Fibroblast of skin of abdomen (primary cell): Measurements from ENCODE around the gene ANXA2.
A peak's percentile ranks its signal among the peaks of the same experiment; 100 is the strongest.
"Not testable (repeated sequence)": the region's sequence is repeated elsewhere in the genome, so short reads cannot be mapped to it uniquely, and the experiment has no call there.

Experiments used
- DNase-seq: peaks from one replicate; pipeline ENCODE4 v3.0.0-alpha.2; 2013

Gene ANXA2

DNA sequence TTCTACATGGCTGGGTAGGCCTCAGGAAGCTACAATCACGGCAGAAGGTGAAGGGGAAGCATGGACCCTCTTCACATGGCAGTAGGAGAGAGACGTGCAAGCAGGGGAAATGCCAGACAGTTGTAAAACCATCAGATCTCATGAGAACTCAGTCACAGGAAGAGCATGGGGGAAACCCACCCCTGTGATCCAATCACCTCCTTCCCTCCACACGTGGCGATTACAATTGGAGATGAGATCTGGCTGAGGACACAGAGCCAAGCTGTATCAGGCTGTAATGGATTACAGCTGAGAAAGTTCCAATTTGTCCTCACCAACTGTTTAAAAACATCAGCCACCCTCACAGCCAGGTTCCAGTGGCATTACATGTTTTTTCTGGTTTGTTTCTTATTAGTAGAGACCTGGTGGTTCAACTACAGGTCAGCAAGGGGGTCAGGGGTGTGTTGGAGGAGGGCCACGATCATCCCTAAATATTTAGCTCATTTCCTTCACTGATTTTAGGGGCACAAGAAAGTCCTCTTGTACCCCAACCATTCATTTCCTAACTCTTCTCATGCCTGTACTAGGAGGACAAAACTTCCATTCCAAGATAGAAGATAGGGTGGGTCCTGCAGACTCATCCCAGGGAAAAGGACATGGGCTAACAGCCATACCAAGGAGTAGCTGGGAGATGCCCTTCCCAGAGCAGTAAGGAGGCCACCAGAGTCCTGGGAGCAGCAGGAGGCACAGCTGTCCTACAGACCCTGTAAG is 54.4 kb downstream of the ANXA2 start:
- DNase-seq, result peak; percentile 53

DNA sequence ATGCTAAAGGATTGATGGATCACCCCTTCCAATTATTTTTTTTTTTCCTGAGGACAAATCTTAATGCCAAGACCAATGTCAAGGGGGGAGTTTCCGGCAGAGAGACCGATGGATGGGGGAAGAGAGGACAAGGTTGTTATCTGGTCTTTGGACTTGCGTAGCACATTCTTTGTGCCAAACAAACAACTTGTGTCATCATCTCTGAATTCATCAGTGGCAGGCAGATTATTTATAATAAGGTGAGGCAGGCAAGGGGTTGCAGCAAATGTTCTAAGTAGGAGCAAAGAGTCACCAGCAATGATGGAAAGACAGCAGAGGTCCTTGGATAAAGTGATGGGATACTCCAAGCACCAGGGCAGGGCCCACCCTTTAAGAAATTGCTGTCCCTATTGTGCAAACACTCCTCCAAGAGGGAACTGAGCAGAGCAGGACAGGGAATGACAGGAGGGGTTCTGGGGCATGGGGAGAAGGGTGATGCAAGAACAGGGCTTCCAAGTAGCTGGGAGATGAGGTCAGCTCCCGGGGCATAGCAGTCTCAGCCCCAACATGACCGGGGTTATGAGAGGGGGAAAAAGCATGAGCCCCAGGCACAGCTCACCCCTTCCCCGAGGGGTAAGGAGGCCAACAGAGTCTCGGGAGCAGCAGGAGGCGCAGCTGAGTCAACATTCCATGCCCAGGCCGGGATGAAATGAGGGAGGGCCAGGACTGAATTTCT is 57.4 kb downstream of the ANXA2 start:
- DNase-seq, result peak; percentile 38

DNA sequence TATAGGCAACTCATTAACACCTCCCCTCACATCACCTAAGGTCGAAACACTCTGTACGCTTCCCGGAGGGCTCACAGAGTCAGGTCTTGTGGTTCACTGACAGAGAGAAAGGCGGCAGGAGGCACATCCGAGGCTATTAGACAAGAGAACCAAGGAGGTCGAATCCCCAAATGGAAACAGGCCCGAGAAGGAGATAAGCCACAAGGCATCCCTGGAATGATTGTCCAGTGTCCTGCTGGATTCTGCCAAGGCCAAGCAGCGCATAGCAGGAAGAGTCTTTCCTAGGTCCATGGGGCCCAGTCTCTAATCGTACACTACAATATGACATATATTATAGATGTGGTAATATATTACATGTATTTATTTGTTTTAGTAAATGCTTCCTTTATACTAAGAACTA is 58.5 kb downstream of the ANXA2 start:
- DNase-seq, result no peak

DNA sequence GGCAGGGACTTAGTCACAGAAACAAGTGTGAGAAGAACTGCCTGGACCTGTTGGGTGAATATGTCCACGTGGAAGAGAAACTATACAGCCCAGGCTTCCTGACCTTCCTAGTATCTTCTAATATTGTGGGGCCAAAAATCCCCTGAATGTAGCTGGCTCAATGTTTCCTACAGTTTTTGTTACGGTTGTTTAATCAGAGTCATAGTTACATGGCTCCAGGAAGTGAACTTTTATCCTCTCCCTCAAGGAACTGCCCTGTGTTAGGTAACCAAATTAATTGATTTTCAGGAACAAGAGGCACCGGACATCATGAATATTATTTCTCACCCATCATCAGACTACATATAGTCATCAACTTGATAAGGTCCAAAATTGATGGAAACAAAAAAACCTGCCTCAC is 59.0 kb downstream of the ANXA2 start:
- no peak for DNase-seq

DNA sequence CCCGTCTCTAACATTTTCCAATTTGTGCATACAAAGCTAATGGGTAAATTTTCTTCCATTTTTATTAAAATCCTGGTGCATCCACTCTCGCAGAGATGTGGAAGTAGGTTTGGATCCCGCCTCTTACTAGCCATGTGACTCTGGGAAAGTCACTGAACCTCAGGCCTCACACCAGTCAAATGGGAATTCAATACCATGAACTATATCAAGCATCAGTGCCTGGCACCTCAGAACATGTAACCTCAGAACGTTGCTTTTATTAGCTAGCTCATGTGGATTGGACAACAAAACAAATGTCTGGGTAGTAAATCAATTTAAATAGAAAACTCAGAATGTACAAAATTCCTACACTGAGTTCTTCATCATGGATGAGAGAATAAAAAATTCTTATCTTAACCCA is 60.7 kb downstream of the ANXA2 start:
- no peak for DNase-seq

DNA sequence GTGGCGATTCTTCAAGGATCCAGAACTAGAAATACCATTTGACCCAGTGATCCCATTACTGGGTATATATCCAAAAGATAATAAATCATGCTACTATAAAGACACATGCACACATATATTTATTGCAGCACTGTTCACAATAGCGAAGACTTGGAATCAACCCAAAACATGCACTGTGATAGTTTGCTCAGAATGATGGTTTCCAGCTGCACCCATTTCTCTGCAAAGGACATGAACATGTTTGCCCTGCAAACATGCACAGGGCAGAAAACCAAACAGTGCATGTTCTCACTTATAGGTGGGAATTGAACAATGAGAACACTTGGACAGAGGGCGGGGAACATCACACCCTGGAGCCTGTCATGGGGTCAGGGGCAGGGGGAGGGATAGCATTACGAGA is 62.5 kb downstream of the ANXA2 start:
- not testable (repeated sequence) for DNase-seq

DNA sequence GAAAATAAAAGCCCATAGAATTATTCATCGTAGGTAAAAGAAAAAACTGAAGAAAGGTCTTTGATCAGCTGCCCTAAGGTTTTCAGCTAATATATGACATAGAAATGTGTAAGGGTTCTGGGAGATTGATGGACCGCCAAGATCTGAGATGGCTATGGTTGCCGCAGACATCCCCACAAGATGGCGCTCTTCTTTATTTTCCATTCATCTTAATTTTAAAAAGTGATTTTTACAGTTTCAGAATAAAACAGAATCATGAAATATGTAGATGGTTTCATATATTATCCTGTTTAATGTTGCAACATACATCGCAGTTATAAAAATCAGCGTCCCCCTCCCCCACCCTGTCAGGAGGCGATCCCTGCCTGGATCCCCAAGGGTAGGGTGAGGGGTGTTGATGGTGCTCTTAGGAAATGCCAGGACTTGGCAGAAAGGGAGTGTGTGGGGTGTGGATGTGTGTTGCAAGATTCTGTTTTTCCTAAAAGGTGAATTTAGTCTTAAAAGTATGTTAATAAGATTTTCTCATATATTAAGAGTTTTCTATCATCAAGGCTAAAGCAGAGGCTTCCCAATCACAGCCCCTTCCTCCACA is 68.8 kb downstream of the ANXA2 start:
- no peak for DNase-seq

DNA sequence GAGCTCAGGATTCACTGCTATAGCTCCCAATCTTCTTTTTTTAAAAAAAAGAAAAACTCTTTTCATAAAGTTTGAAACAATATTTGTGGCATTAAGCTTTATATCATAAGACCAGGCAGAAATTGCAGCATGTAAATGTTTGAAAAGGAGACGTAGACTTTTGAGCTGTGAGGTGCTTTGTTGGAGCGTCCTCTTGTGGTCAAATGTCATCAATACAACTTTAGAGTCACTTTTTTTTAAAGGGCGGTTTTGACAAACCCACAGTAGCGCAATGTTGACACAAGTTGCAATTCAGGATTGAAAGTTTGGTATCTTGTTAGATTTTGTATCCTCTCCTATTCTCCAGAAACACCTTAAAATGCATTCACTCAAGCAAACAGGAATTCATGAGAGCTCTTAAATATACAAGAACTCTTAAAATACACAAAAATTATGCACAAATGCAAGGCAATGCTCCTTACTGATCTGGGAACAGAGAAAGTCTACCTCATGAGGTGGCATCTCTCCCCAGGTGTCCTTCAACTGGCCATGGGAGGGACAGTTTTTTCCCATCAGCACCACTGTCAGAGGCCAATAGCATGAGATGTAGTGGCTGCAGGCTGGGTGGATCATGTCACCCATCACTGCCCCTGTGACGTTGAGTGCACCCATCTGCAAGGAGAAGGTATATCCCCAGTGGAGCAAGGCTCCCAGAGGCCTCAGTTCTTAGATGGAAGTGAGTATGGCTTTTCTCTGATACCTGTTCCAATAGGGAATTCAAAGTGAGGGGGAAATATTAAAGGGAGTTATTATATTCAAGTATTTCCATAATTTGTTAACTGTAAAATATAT is 70.7 kb downstream of the ANXA2 start:
- DNase-seq, result peak; percentile 51

DNA sequence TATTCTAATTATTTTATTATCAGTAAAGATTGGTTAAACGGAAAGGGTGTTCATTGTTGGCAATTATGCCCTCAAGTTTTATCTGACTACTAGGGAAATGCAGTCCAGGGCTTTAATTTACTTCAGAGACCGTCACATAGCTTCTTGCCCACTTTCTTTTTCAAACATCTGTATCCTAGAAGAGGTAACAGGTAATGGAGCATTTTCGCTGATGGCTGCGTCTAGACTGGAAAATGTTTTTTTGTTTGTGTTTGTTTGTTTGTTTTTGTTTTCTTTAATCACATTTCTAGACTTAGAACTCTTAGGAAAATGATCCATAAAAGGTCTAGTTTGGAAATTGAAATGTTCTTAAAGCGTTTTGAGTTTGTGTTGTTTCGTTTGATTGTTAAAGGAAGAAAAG is 71.4 kb downstream of the ANXA2 start:
- no peak for DNase-seq

DNA sequence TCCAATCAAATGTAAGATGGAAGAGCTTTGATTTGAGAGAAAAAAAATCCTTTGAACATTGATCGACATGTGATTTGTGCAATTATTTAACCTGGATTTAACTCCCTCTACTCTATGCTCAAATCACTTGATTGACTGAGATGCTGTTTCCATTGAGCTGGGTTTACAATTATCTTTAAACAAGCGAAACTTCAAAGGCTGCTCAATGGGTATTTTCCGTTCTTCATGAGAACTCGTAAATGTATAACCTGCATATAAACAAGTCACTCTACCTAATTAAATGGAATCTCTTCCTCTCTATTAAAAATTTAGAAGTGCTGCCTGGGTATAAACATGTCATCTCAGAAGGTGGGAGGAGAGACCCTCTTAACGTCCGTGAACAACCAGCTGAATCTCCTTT is 71.9 kb downstream of the ANXA2 start:
- DNase-seq, result no peak

DNA sequence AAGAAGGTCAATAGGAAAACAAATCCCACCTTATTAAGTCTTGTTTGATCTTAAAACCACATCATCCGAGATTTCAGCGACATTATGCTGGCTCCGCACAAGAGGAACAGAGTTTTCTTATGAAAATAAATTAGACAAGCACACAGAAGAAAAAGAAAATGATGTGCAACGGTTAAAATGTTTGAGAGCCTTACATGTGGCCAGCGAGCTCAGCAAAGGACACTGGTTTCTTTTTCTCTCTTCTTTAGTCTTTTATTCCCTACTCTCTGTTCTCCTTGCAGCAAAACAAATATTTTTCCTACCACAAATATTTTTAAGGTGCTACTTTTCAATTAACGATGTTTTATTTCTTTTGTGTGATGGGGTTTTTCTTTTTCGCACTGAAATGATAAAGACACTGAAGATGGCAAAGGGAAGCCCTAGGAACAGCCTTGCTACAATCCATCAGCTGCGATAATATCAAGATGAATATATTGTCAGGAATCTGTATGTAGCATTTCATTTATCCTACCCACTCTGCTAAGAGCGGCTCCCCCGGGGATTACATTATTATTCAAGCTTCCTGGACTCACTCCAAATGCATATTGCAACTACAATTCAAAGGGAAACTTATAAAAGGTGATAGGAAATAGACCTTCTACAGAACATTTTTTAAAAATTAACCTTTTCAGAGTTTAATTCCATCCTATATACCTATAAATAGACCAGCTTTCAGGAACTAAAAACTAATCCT is 72.9 kb downstream of the ANXA2 start:
- DNase-seq, result peak; percentile 24

DNA sequence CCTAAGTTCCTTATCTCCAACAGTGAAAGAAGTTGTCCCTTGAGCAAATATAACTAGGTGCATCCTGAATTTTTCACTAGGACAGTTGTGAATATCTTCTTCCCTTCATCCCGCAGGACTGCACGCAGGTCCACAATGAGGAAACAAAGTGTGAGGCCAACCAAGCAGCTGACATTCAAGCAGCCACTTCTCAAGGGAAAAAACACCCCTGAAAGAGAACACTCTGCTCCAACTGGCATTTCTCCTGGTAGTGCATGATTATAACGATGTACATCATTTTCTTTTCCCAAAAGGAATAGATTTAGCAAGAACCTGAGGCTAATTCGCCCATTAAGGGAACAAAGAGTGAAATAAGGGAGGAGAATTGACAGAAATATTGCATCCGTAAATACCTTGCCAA is 74.5 kb downstream of the ANXA2 start:
- DNase-seq, result no peak

DNA sequence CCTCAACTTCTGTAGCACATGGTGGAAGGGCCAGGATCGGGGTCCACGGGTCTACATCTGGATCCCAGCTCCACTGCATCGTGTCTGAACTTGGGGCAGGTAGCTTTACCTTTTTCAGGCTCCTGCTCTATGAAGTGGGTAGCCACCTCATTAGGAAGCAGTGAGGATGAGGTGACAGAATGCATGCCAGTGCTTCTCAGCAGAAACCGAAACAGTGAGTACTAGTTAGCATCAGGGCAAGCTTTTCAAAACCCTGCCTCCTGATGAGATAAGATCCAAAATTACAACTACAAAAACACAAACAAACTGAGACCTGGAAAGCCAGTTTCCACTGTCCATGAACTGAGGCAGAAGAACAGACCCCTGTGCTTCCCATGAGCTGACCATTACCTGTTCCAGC is 77.4 kb downstream of the ANXA2 start:
- DNase-seq, result no peak

DNA sequence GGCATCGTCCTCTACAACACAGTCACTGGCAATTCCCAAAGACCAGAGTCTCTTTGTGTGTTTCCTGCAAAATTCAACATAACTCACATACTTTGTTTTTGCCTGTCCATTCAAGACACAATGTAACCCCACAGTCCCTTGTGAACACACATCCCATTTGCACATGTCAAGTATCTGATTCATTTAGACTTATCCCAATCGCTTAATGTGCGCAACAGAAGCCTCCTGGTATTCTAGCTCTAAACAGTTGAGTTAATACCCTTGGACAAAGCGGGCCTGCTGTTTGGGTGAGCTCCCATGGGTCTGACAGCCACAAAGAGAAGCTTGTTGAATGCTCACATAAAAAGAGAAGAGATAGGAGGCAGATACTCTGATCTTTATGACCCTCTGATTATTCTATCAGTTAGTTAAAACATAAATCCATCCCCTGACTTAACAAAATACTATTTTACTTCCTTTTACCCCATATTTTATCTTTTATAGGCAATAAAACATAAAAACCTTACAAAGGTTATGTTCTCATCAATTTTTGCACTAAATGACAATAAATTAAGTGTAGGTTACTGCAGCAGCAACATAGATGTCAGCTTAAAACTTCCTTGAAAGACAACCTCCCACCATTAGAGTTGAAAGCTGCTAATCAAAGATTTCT is 79.4 kb downstream of the ANXA2 start:
- no peak for DNase-seq

DNA sequence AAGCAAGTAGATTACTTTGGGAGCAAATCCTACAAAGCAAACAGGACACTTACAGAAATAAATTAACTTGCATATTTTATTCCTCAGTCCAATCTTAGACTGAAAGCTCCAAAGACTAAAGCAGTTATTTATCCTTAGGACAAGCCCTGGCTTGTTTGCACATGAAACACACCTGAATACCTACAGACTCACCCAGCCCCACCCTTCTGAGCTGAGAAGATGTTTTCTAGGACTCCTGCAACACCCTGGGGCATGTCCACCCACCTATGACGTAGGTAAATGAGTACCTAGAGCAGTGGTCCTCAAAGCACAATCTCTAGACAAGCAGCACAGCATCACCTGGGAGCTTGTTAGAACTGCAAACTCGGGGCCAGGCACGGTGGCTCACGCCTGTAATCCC is 80.8 kb downstream of the ANXA2 start:
- no peak for DNase-seq

DNA sequence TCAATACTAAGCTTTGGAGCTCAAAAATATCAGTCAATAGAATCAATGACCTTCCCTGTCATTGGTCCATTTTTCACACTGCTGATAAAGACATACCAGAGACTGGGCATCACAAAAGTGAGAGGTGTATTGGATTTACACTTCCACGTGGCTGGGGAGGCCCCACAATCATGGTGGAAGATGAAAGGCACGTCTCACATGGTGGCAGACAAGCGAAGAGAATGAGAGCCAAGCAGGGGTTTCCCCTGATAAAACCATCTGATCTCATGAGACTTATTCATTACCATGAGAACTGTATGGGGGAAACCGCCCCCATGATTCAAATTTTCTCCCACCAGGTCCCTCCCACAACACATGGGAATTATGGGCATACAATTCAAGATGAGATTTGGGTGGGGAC is 81.9 kb downstream of the ANXA2 start:
- no peak for DNase-seq

DNA sequence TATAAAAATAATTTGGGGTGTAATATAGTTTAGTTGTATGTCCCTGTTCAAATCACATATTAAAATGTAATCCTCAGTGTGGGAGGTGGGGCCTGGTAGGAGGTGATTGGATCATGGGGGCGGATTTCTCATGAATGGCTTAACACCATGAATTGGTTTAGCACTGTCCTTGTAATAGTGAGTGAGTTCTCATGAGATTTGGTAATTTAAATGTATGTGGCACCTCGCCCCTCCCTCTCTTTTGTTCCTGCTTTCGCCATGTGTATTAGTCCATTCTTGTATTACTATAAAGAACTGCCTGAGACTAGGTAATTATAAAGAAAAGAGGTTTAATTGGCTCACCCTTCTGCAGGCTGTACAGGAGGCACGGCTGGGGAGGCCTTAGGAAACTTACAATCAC is 83.9 kb downstream of the ANXA2 start:
- no peak for DNase-seq

DNA sequence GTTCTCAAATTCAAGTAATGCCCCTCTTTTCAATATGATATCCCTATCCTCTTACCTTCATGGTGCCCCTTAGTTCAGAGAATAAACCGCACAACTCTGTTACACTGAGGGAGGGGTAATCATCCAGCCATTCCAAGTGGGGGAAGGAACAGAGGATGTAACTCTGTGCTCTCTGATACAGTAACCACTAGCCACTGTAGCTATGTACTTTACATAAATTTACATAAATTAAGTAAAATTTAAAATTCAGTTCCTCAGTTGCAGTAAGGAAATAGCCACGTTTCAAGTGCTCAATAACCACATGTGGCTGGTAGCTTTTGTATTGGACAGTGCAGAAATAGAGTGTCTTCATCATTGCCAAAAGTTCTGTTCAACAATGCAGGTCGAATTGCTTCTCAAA is 90.8 kb downstream of the ANXA2 start:
- DNase-seq, result no peak

DNA sequence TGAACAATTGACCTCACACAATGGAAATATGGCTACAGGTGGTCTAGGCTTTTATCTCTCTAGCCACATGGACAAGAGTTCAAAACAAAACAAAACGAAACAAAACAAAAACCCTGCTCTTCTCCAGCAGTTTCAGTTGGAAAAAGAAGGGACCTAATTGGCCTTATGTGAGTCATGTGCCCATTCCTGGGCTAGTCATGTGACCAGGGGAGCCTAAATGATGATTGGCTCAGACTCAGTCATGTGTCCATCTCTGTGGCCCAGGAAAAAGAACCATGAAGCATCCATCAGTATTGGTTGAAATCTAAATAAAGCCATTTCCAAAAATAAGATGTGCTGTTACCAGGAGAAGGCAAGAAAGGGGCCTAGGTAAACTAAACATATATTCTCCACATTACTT is 96.8 kb downstream of the ANXA2 start:
- DNase-seq, result no peak

DNA sequence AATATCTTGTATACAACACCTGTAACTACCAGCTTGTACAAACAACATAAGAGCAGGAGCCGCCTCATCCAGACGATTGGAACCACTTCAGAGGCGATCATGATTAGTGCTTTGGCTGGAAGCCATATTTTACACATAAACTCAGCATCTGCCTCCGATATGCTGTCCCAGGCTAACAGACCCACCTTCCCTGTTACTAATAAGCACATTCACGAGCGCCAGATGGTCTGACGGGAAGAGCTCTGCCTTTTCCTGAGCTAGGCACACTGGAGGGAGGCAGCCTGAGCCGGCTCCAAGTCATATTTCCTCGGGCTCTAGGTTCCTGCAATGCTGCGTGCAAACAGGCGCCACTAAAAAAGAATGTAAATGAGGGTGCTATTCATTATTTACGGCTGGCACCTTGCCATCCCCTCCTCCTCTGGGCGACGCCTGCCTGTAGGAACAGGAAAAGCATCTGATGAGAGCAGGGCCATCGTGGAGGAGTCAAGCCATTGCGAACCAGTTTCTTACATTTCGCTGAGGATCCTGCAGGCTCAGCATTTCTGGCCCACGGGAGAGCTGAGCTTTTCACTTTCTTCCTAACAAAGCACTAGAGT is 98.2 kb downstream of the ANXA2 start:
- peak; percentile 24 for DNase-seq
